GM19238 (cell line): Measurements from ENCODE around the gene INPP5J.

Experiments used
- DNase-seq: peaks from one replicate; pipeline ENCODE4 v3.0.0; 2011; ENCODE audit warnings: low spot score; ENCODE audit not compliant: insufficient read length

INPP5J gene

DNA sequence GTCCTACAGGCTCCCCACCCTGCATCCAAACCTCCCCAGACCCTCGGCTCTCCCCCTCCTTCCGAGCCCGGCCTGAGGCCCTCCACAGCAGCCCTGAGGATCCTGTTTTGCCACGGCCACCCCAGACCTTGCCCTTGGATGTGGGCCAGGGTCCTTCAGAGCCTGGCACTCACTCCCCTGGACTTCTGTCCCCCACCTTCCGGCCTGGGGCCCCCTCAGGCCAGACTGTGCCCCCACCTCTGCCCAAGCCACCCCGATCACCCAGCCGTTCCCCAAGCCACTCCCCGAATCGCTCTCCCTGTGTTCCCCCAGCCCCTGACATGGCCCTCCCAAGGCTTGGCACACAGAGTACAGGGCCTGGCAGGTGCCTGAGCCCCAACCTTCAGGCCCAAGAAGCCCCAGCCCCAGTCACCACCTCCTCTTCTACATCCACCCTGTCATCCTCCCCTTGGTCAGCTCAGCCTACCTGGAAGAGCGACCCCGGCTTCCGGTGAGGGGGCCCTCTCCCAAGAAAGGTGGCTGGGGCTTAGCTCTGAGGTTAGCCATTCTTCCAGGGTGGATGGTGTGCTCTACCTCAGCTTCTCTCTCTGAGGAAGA lies 2.9 kb downstream of the INPP5J start:
- no peak for DNase-seq

DNA sequence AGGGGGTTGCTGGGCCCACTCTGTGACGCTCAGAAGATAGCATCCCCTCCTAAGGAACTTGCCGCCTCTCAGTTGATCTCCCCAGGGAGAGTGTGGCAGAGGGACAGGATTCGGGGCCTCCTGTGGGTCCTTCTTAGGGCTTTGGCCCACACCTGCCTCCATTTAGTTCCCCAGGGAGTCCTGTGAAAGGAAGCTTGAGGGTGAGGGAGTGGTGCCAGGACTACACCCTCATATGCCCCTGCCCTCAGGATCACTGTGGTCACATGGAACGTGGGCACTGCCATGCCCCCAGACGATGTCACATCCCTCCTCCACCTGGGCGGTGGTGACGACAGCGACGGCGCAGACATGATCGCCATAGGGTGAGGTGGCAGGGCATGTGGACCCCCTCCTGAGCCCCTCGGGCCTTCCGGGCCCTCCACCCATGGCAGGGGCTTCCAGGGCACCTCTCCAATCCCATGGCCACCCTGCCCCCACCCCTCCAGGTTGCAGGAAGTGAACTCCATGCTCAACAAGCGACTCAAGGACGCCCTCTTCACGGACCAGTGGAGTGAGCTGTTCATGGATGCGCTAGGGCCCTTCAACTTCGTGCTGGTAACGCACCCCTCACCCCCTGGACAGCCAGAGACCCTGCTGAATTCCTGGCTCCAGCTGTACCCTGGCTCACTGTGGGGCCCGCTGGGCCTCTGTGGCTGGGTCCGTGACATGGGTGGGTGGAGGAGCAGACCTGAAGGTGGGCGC lies 3.5 kb downstream of the INPP5J start:
- no peak for DNase-seq

DNA sequence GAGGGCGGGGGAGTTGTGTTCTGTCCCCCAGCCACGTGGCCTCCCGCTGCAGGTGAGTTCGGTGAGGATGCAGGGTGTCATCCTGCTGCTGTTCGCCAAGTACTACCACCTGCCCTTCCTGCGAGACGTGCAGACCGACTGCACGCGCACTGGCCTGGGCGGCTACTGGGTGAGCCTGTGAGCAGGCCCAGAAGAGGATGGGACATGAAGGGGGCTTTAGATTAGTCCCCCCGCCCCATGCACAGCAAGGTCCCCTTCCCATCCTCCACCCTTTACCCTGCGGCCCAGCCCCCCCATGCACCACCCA lies 4.1 kb downstream of the INPP5J start:
- DNase-seq = no peak

DNA sequence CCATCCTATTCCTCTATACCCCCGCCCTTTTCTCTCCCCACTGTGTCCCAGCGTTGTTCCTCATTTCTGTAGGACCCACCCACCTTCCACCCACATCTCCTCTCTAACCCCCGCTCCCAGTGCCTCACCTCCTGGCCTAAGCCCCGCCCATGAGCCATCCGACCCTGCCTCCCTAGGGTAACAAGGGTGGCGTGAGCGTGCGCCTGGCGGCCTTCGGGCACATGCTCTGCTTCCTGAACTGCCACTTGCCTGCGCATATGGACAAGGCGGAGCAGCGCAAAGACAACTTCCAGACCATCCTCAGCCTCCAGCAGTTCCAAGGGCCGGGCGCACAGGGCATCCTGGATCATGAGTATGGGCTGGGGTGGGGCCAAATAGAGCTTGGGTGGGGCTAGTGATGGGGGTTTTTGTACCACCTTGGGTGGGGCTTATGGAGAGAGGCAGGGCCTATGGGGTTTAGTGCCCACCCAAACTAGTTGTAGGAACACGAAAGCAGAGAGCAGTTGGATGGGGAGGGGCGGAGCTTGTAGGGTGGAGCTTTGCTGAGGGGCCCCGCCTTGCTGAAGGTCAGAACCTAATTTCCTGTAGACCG lies 4.5 kb downstream of the INPP5J start:
- no peak for DNase-seq

DNA sequence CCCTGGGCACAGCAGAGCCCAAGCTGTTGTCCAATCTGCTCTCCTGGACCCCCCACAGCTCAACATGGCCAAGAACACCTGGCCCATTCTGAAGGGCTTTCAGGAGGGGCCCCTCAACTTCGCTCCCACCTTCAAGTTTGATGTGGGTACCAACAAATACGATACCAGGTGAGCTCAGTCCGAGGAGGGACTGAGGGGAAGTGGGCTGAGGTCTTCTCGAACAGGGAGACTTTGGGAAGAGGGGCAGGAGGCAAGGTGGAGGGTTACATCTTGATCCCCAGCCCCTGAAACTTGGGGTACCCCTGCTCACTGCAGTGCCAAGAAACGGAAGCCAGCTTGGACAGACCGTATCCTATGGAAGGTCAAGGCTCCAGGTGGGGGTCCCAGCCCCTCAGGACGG lies 5.4 kb downstream of the INPP5J start:
- no peak for DNase-seq

DNA sequence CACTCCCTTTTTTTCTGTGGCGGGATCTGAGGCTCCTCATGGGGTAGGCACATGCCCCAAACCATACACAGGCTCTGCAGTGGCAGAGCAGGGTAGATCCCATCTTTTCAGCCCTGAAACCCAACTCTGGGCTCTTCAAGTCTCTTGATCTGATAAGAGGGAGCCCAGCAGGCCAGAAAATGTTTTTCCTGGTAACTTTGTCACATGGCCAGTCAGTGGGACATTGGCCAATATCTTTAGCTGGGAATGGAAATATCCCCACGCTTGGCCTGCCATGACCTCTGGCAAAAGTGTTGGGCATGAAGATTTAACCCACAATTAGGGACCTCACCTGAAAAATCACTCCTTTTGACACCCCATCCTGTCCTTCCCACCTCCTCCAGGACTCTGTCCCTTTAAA lies 8.1 kb downstream of the INPP5J start:
- no peak for DNase-seq

DNA sequence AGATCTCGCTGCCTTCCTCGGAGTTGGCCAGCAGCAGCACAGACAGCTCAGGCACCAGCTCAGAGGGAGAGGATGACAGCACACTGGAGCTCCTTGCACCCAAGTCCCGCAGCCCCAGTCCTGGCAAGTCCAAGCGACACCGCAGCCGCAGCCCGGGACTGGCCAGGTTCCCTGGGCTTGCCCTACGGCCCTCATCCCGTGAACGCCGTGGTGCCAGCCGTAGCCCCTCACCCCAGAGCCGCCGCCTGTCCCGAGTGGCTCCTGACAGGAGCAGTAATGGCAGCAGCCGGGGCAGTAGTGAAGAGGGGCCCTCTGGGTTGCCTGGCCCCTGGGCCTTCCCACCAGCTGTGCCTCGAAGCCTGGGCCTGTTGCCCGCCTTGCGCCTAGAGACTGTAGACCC lies 11.1 kb downstream of the INPP5J start:
- no peak for DNase-seq

DNA sequence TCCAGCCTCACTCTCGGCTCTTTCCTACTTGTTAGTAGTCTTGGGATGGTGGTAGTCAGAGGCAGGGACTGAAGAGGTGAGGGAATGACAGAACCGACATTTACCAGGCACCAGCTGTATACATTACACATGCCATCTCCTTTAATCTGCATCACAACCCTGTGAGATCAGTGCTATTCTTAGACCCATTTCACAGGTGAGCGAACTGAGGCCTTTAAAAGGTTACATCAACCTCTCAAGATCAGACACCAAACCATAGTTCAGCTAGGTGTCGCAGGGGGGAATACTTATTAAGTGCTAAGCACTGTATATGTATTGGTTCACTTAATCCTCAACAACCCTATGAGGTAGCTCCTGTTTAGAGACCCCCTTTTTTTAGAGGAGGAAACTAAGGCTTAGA lies 11.9 kb downstream of the INPP5J start:
- DNase-seq = no peak

DNA sequence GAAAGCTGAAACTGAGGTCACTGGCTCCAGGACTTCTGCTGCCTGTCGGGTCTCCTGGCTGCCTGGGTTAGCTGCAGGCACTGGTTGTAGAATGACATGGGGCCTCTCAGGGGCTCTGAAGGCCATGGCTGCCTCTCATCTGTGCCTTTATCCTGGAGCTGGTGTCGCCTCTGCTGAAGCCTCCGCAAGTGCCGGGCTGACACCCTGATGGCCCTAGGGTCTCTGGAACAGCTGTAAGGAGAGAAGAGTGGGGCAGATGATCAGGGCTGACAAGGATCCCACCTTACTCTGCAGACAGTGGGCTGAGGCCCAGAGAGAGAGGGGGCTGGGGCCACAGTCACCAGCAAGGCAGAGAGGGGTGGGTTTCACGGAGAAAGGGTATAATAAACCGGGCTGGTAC lies 12.9 kb downstream of the INPP5J start:
- no peak for DNase-seq

DNA sequence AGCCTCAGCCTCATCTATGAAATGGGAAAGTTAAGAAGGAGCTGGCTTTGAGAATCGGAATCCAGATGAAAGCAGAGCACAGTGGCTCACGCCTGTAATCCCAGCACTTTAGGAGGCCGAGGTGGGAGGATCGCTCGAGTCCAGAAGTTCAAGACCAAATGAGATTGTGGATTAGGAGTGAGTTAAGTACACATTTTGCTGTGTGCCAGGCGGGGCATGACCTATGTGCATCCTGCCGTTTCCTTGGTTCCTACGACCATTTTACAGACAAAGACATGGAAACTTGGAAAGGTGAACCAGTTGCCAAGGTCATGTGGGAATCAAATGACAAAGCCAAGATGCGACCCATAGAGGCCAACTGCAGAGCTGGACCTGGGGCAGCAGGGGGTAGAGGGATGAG lies 13.4 kb downstream of the INPP5J start:
- DNase-seq = no peak

DNA sequence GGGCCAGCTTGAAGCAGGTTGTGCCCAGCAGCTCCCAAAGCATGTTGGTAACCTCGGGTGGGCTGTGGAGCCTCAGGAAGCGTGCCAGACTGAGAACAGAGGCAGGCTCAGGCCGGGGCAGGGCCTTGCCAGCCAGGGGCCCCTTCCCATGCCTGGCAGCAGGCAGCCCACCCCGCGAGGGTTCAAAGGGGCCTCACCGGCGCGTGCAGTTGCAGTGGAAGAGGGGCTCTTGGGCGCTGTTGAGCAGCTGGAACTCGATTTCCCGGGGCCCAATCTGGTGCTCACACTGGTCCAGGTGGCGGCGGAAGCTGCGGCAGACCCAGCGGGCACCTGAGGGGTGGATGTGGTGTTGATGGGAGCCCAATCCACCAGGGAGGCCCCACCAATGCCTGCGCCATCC lies 13.9 kb downstream of the INPP5J start:
- DNase-seq = no peak

DNA sequence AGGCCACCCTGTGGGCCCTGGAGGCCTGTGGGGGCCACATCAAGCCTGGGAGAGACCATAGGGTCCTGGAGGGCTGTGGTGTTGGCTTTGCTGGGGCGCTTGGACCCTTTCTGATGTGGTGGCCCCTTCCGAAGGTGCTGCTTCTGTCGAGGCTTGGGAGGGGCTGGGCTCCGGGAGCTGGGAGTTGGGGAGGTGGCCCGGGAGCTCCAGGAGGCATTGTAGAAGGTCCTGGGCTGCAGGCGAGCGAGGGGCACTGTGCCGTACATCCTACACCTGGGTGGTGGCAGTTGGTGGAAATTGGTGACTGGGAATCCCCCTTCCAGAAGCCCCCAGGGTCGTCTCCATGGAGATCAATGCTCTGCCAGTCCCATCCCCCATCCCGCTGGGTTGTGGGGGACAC lies 15.0 kb downstream of the INPP5J start:
- DNase-seq = no peak

DNA sequence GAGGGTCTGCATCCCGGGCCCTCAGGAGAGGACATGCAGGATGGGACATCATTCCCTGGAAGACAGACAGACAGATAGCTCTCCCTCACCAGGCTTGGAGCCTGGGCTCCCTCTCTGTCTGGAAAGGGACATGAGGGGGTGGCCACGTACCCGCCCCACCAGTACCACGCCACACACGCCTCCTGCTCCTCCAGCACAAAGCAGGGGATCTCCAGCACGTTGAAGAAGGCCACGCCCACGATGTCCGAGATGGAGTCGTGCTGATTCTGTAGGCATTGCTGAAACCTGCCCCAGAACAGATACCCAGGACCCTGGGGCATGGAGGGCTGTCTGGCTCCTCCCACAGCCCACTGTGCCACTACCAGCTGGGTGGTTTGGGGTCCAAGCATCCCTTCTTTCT lies 15.4 kb downstream of the INPP5J start:
- DNase-seq = no peak

DNA sequence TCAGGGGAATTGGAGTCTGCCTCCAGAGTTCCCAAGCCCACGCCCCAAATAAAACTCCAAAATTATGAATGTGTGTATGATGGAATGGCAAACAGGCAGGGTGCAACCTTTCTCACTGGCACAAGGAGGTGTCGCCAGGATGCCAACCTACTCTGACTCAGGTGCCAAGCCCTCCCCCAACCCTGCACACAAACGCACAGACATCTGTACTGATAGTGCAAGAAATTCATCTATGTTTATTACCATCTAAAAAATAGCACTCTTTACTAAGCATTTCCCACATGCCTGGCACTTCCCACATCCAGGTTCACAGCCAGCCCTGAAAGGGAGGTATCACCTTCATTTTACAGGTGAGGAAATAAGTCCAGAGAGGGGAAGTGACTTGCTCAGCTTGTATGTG lies 16.3 kb downstream of the INPP5J start:
- no peak for DNase-seq

DNA sequence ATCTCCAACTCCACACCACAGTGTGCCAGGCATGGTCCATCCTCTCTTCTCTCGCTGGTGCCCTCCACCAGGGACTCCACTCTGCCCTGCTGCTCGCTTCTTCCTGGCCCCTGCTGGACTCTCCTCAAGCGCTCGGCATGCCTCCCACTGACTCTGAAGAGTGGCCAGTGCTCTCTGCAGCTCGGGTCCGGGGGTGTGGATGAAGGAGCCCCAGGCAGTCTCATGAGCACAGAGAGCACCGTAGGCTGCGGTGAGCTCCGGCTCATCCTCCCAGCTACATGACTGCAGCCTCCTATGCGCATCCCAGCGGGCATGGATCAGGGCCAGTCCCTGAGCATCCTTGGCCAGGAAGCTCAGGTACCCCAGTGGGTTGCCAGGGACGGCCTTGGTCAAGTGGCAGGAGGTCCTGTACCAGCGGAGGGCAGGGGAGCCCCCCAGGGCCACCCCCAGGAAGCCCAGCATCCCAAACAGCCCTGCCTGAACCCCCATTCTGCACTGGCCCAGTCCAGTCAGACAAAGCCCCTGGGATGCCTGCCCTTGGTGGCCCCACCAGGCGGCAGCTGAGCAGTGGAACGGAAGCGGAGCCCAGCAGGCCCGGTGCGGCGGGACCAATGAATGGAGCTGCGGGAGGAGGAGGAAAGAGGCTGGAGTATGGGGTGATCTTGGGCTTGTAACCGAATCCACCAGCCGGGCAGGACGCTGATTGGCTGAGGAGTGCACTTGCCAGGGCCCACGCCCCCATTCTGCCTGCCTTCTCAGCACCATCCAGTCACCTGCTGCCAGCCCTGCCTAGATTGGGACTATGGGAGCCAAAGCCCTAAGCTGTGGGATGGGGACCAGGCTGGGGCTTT lies 17.3 kb downstream of the INPP5J start, which contains the start of gene PLA2G3:
Gene PLA2G3 (minus strand): TSS at position 643 of the 851 bp plus-strand sequence. CDS start 154 bp downstream, at position 489.
- DNase-seq = no peak

DNA sequence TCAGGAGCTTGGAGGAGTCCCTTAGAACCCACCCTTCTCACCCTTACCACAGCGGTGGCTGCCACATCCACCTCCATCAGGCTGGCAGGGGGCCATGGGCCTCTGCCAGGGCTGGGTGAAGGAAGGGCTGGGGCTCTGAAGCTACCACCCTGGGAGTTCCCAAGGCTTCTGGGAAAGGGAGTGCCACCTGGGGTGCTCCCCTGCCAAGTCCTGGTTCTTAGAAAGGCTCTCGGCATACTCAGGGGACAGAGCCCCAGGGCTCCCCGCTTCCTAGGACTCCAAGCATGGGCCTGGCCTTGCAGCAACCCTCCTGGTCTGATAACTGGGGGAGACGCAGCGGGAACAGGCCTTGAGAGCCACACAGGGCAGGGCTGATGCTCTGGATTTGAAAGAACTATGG lies 18.0 kb downstream of the INPP5J start:
- no peak for DNase-seq

DNA sequence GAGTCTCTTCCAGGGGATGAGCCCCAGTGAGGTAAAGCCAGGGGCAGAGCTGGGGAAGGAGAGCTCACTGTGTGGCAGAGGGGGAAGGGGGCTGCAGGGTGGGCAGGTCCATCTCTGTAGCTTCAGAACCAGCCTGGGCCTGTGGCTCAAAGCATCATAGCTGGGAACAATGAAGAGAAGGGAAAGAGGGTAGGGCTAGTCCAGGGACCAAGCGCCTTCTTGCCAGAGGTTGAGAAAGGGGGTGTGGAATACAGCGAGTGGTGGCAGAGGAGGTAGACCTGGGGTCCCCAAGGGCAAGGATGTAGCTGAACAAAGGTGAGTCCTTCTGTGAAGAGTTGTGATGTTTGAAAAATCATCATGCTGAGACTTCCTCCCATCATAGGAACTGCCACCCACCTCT lies 18.8 kb downstream of the INPP5J start:
- DNase-seq = no peak

DNA sequence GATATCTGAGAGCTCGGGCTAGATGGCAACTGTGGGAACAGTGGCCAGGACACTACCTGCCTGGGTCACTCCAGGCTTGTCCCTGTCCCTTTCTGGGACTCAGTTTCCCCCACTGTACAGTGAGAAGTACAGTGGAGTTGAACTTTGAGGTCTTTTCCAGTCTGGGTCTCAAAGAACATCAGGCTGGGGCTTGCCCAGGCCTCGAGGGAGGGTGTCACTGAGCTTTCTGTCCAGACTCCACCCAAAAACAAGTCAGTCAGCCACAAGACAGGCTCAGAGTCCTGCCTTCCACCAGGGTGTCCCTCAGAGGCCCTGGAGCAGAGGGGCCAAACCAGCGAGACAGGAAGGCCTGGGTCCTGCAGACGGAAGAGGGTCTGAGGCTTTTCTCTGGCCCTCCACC lies 19.5 kb downstream of the INPP5J start:
- no peak for DNase-seq

DNA sequence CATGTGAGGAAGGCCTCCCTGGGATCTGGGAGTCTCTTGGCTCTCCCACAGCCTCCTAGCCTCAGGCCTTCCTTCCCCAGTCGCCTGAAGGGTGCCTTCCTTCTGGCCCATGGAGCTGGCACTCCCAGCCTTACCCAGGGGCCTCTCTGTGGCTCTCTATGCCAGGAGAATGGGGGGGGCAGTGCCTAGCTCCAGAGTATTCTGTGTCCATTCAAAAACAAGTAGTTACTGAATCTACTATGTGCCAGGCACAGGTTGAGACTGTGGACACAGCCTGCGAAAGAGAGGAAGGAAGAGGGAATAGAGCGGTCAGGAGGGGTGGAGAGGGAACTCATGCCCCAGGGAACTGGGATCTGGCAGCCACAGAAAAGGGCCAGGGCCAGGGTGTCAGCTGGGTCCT lies 20.3 kb downstream of the INPP5J start:
- DNase-seq = no peak

DNA sequence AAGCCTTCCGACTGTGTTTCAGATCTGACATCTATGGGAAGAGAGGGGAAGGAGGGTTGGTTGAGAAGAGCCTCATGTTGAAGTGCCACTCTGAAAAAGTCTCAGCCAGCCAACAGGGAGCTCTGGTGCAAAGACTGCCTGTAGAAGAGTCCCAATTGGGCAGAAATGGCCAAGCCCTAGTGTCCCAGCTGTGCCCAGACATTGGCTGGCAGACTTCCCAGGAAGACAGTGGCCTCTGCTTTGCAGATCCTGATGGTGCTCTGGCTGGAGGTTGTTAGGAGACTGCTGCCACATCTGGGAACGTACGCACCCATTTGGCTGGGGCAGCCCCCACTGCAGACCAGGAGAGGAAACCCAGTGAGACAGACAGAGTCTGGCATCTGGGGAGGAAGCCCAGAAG lies 20.8 kb downstream of the INPP5J start:
- DNase-seq = no peak

DNA sequence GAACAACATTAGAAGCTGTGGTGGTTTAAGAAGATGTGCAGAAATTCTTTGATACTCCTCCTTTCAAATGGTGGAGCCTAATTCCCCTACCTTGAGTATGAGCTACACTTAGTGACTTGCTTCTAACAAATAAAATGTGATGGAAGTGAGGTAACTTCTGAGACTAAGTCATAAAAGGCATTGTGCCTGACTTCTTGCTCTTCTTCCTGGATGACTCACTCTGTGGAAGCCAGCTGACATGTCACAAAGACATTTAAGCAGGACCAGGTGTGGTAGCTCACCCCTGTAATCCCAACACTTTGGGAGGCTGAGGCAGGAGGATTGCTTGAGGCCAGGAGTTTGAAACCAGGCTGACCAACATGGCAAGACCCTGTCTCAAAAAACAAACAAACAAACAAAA lies 21.5 kb downstream of the INPP5J start:
- DNase-seq = no peak

DNA sequence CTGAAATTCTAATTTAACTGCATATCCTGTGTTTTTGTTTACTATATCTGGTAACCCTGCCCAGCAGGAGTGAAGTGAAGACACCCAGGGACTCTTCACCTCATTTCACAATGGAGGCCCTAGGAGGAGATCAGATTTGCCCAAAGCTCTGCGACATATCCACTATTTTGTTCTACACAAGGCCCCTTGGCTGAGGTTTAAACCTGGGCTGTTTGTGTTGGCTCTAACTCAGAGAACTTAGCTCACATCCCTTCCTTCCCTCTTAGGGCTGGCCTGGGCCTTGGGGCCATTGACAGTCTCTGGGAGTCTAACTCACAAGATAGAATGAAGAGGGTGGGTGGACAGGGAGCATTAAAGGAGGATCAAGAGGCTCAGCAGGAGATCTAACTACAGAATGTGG lies 25.7 kb downstream of the INPP5J start:
- no peak for DNase-seq
